ENCODE data around the gene FLRT2.

DNA sequence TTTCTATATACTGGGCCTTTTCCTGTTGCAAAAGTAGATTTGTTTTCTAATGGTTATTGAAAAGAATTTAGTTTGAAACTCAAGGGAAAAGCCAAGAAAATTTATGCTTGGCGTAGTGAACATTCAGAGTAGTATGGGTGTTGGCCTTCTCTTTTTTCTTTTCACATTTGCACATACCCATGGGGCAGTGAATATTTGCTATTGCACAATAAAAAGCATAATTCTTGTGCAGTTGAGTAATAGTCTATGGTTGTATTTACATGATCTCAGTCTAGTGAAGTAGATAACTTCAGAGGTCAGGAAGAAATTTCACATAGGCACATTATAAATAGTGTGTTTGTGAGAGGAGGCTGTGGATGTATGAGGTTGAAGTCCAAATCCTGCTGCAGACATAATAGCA lies 158.1 kb downstream of the FLRT2 start:
- TF ChIP-seq EZH2phosphoT487 (IDR thresholded peaks at IDR 0.05; ENCODE audit: insufficient read depth, low read depth) (no peak), EZH2 (IDR thresholded peaks at IDR 0.05; ENCODE audit: insufficient read depth, poor library complexity, severe bottlenecking) (no peak)
